ENCODE data around the gene ZC3H11A.

The ZC3H11A gene

DNA sequence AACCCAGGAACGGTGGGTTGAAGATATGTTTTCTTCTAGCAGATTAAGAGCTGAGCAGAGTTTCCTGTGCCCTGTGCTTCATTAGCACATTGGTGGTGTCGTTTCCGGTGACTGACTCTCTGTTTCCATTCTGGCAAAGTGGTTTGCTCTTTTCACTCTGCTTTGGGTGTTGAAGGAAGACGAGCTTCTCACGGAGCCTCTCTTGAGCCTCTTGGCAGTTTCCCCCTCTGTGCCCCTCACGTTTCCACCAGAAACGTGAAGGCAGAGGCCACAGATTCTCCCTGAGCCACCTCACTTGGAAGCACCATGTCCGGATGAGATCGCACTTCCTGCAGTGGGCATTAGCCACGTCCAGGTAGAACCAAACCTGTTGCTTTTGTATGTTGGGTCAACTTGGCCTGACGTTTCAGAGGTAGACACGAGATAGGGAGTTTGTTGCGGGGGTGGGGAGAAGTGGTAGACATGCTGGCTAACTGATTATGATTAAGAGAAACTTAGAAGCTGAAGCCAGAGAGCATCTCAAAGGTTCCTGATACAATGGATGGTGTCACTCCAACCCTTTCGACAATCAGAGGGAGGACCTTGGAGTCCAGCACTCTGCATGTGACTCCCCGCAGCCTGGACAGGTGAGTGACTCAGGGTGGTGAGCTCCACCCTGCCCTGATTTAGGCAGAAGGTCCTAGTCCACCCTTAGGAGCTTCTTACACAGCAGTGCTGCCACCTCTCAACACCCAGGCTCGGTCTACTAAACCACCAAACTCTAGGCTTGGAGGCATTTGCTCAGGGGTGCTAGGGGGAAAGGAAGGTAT is 30.2 kb upstream of the ZC3H11A start, which contains the start of gene LAX1:
TSS of gene LAX1 (plus strand) at position 155 of the 809 bp plus-strand sequence. CDS start at position 538, 383 bp downstream.
- no peaks in the 10 kb centered on the region for H3K36me3 ChIP-seq (ENCODE audit: insufficient read depth, low read length)
- no peaks in the 10 kb centered on the region for H3K9me3 ChIP-seq (ENCODE audit: low read length)
- no peak within 1 kb of the TSS for H3K9ac ChIP-seq (ENCODE audit: low read length)
- H3K27me3 ChIP-seq (ENCODE audit: control insufficient read depth in 1 of 2, insufficient read depth in 2 of 2, low read length in 2 of 2) = no peaks in the 10 kb centered on the region
- no peak within 1 kb of the TSS for H3K27ac ChIP-seq (ENCODE audit: low read depth, low read length)
- peaks cover 3% of the 10 kb centered on the region for H3K4me1 ChIP-seq (ENCODE audit: insufficient read depth, low read length)
- H3K4me3 ChIP-seq (ENCODE audit: low read depth in 1 of 2, low read length in 2 of 2) = no peak within 1 kb of the TSS

DNA sequence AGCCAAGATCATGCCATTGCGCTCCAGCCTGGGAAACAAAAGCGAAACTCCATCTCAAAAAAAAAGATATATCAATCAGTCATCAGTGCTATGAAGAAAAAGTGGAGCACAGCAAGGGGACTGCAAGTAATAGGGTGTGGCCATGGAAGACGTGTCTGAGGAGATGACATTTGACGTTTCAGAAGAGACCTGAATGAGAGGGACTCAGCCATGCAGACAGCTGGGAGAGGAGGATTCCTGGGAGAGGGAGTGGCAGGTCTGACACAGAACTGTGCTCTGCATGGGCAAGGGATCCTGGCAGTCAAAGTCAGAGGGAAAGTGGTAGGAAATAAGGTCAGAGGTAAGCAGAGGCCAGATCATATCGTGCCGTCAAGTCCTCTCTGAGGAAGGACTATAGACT is 27.2 kb upstream of the ZC3H11A start:
- no peak overlapping the region for H3K4me3 ChIP-seq (ENCODE audit: low read depth in 1 of 2, low read length in 2 of 2)
- H3K9ac ChIP-seq (ENCODE audit: low read length) = no peak overlapping the region
- H3K4me1 ChIP-seq (ENCODE audit: insufficient read depth, low read length) = peaks cover 15% of the 10 kb centered on the region
- no peaks in the 10 kb centered on the region for H3K36me3 ChIP-seq (ENCODE audit: insufficient read depth, low read length)
- H3K27ac ChIP-seq (ENCODE audit: low read depth, low read length) = no peak overlapping the region
- H3K27me3 ChIP-seq (ENCODE audit: control insufficient read depth in 1 of 2, insufficient read depth in 2 of 2, low read length in 2 of 2) = no peaks in the 10 kb centered on the region
- no peaks in the 10 kb centered on the region for H3K9me3 ChIP-seq (ENCODE audit: low read length)

DNA sequence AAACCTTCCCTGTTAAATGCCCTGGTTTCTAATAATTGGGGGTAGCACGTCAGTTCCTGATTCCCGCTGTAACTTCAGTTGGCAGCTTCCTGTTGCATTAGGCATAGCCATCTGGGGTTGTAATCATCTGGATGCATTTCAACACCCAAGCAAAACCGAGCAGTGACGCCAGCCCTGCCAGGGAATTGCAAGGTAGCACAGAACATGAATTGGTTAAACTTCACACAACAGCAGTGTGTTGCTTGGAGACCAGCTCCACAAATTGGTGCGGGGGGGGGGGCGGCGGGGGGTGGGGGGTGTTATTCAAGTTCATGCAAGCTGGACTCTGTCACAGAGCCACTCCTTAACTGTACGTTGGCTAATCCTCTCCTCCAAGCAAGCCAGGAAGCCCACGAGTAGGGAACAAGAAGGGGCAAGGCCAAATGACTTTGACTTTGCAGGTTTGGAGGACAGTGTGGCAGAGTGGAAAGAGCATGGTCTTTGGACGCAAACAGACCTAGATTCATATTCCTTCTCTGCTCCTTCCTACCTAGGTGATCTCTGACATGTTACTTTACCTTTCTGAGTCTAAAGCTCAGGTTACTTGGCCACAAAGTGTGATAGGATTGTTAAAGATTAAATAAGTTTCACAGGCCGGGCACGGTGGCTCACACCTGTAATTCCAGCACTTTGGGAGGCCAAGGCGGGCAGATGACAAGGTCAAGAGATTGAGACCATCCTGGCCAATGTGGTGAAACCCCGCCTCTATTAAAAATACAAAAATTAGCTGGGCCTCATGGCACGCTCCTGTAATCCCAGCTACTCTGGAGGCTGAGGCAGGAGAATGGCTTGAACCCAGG is 25.7 kb upstream of the ZC3H11A start:
- Histone ChIP-seq H3K4me1 (ENCODE audit: insufficient read depth, low read length) (peaks cover 15% of the 10 kb centered on the region), H3K36me3 (ENCODE audit: insufficient read depth, low read length) (no peaks in the 10 kb centered on the region), H3K27ac (ENCODE audit: low read depth, low read length) (peak overlapping the region; percentile 13), H3K9ac (ENCODE audit: low read length) (no peak overlapping the region), H3K4me3 (ENCODE audit: low read depth in 1 of 2, low read length in 2 of 2) (no peak overlapping the region), H3K27me3 (ENCODE audit: control insufficient read depth in 1 of 2, insufficient read depth in 2 of 2, low read length in 2 of 2) (no peaks in the 10 kb centered on the region), H3K9me3 (ENCODE audit: low read length) (no peaks in the 10 kb centered on the region)

DNA sequence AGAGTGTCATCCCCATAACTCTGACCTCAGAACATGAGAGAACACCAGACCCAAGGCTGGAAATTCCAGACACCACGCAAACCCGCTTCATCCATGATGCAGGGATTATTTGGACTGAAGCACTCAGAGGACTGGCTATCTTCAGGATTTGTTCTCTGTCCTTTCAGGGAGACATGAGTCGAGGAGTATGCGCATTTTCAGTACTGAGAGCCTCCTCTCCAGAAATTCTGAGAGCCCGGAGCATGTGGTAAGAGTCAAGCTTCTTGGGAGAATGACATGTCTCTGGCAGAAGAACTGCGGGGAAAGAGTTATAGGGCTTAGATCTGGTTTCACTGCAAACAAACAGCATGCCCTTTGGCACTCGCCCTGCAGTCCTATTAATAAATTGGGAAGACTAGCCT is 23.5 kb upstream of the ZC3H11A start:
- H3K27me3 ChIP-seq (ENCODE audit: control insufficient read depth in 1 of 2, insufficient read depth in 2 of 2, low read length in 2 of 2) = no peaks in the 10 kb centered on the region
- H3K9me3 ChIP-seq (ENCODE audit: low read length) = no peaks in the 10 kb centered on the region
- H3K27ac ChIP-seq (ENCODE audit: low read depth, low read length) = peak overlapping the region; percentile 32
- H3K36me3 ChIP-seq (ENCODE audit: insufficient read depth, low read length) = no peaks in the 10 kb centered on the region
- H3K4me3 ChIP-seq (ENCODE audit: low read depth in 1 of 2, low read length in 2 of 2) = no peak overlapping the region
- H3K9ac ChIP-seq (ENCODE audit: low read length) = no peak overlapping the region
- H3K4me1 ChIP-seq (ENCODE audit: insufficient read depth, low read length) = peaks cover 15% of the 10 kb centered on the region

DNA sequence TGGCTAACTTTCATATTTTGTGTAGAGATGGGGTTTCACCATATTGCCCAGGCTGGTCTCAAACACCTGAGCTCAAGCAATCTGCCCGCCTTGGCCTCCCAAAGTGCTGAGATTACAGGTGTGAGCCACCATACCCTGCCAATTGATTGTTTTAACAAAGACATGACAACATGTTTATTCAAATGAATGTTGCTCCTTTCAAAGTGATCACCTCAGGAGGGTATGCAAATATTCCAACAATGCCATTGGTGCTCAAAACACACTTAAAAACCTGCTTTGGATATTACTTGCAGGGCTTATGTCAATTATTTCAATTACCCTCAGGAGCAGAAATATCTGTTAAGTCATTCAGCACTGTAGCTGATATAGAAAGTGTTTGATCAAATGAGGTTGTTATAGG is 22.6 kb upstream of the ZC3H11A start:
- no peaks in the 10 kb centered on the region for H3K27me3 ChIP-seq (ENCODE audit: control insufficient read depth in 1 of 2, insufficient read depth in 2 of 2, low read length in 2 of 2)
- no peak overlapping the region for H3K27ac ChIP-seq (ENCODE audit: low read depth, low read length)
- no peaks in the 10 kb centered on the region for H3K9me3 ChIP-seq (ENCODE audit: low read length)
- no peak overlapping the region for H3K9ac ChIP-seq (ENCODE audit: low read length)
- peaks cover 15% of the 10 kb centered on the region for H3K4me1 ChIP-seq (ENCODE audit: insufficient read depth, low read length)
- H3K4me3 ChIP-seq (ENCODE audit: low read depth in 1 of 2, low read length in 2 of 2) = no peak overlapping the region
- H3K36me3 ChIP-seq (ENCODE audit: insufficient read depth, low read length) = no peaks in the 10 kb centered on the region

DNA sequence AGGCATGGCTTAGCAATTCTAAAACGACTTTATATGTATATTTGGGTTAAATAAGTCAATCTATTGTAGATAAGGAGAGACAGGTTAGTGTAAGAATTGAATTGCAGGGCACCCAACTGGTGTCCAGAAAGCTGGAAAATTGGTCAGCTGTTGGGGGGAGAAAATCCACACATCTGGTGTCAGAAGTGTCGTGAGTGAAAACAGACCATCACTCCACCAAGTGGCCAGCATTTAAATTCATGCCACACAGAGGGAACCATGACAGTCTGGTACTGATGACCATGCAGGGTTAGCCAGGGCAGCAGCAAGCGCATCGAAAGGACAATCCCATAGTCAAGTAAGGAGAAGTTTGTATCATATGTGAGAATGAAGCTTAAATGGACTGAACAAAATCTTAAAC is 18.8 kb upstream of the ZC3H11A start:
- no peaks in the 10 kb centered on the region for H3K9me3 ChIP-seq (ENCODE audit: low read length)
- no peak overlapping the region for H3K9ac ChIP-seq (ENCODE audit: low read length)
- no peaks in the 10 kb centered on the region for H3K27me3 ChIP-seq (ENCODE audit: control insufficient read depth in 1 of 2, insufficient read depth in 2 of 2, low read length in 2 of 2)
- no peaks in the 10 kb centered on the region for H3K36me3 ChIP-seq (ENCODE audit: insufficient read depth, low read length)
- no peak overlapping the region for H3K4me3 ChIP-seq (ENCODE audit: low read depth in 1 of 2, low read length in 2 of 2)
- H3K27ac ChIP-seq (ENCODE audit: low read depth, low read length) = no peak overlapping the region
- peaks cover 5% of the 10 kb centered on the region for H3K4me1 ChIP-seq (ENCODE audit: insufficient read depth, low read length)

DNA sequence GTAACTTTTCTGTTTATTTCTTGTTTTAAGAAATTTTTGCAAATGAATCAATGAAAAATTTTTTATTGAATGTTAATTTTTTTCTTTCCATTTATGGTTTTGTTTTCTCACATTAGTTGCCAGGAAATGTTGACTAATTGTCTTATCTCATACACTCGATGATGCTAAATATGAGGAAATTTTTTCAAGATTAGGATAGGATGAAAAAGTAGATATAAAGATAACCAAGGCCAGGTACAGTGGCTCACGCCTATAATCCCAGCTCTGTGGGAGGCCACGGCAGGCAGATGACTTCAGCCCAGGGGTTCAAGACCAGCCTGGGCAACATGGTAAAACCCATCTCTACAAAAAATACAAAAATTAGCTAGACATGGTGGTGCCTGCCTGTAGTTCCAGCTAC is 17.8 kb upstream of the ZC3H11A start:
- Histone ChIP-seq H3K4me3 (ENCODE audit: low read depth in 1 of 2, low read length in 2 of 2) (no peak overlapping the region), H3K9ac (ENCODE audit: low read length) (no peak overlapping the region), H3K27ac (ENCODE audit: low read depth, low read length) (no peak overlapping the region), H3K9me3 (ENCODE audit: low read length) (no peaks in the 10 kb centered on the region), H3K27me3 (ENCODE audit: control insufficient read depth in 1 of 2, insufficient read depth in 2 of 2, low read length in 2 of 2) (no peaks in the 10 kb centered on the region), H3K36me3 (ENCODE audit: insufficient read depth, low read length) (no peaks in the 10 kb centered on the region), H3K4me1 (ENCODE audit: insufficient read depth, low read length) (no peaks in the 10 kb centered on the region)

DNA sequence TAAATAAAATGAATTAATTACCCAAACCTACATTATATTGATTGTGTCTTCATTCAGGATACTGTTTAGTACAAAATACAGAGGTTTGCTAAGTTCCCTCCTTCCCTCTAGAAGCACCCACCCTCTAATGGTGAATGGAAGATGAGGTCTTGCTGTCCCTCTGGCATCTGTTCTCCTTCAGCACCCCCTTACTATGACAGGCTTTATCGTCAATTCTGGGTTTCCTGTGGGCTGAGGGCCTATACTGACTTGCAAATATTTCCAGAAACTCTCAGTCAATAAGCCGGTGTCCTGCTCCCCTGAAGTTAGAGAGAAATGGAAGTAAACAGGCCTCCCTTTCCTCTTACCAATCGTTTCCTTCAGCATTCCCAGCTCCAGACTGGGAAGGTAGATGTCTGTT is 17.3 kb upstream of the ZC3H11A start:
- Histone ChIP-seq H3K9me3 (ENCODE audit: low read length) (no peaks in the 10 kb centered on the region), H3K4me3 (ENCODE audit: low read depth in 1 of 2, low read length in 2 of 2) (no peak overlapping the region), H3K27me3 (ENCODE audit: control insufficient read depth in 1 of 2, insufficient read depth in 2 of 2, low read length in 2 of 2) (no peaks in the 10 kb centered on the region), H3K27ac (ENCODE audit: low read depth, low read length) (no peak overlapping the region), H3K36me3 (ENCODE audit: insufficient read depth, low read length) (no peaks in the 10 kb centered on the region), H3K4me1 (ENCODE audit: insufficient read depth, low read length) (no peaks in the 10 kb centered on the region), H3K9ac (ENCODE audit: low read length) (no peak overlapping the region)

DNA sequence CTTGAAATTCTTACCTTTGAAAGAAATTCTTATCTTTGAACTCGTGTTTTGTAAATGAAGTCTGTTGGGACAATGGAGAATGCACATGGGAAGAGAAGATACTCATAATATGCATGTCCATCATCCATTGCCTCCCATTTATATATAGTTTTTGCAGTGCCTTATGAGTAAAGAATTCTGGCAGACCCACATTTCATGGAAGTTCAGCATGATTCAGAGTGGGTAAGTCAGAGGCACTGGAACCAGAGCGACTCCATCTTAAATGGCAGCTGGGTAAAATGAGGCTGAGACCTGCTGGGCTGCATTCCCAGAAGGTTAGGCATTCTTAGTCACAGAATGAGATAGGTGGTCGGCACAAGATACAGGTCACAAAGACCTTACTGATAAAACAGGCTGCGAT is 16.6 kb upstream of the ZC3H11A start:
- H3K4me3 ChIP-seq (ENCODE audit: low read depth in 1 of 2, low read length in 2 of 2) = no peak overlapping the region
- no peaks in the 10 kb centered on the region for H3K9me3 ChIP-seq (ENCODE audit: low read length)
- no peaks in the 10 kb centered on the region for H3K36me3 ChIP-seq (ENCODE audit: insufficient read depth, low read length)
- no peak overlapping the region for H3K27ac ChIP-seq (ENCODE audit: low read depth, low read length)
- H3K9ac ChIP-seq (ENCODE audit: low read length) = no peak overlapping the region
- no peaks in the 10 kb centered on the region for H3K27me3 ChIP-seq (ENCODE audit: control insufficient read depth in 1 of 2, insufficient read depth in 2 of 2, low read length in 2 of 2)
- no peaks in the 10 kb centered on the region for H3K4me1 ChIP-seq (ENCODE audit: insufficient read depth, low read length)

DNA sequence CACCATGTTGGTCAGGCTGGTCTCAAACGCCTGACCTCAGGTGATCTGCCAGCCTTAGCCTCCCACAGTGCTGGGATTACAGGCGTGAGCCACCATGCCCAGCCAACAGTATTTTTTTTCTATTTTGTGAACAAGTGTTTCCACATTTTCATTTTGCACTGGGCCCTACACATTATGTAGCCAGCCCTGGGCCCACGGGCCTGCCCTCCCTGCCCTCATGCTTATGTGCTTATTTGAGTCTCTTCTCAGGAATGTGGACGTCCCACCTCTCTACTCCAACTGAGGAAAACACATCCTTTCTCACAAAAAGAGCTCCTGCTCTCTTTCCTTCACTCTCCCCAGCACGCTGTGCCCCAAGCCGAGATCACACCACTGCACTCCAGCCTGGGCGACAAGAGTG is 13.5 kb upstream of the ZC3H11A start:
- Histone ChIP-seq H3K36me3 (ENCODE audit: insufficient read depth, low read length) (no peaks in the 10 kb centered on the region), H3K4me3 (ENCODE audit: low read depth in 1 of 2, low read length in 2 of 2) (no peak overlapping the region), H3K9ac (ENCODE audit: low read length) (no peak overlapping the region)

DNA sequence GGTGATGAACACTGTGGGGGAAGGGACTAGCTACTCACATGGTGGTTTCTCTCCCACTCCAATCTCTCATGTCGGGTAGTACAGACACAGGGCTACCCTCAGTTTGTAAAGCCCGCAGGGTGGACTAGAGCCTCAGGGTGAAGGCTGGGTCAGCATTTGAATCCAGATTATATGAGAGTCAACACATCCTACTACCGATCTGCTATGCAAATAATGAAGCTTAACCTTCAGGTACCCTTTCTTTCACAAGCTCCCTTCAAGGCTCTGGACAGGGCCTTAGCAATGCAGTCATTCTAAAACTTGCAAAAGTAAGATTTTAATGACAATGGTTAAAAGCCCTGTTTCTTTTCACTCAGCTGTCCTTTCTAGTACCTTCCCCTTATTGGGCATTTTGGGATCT is 5.5 kb upstream of the ZC3H11A start:
- H3K9ac ChIP-seq (ENCODE audit: low read length) = no peak overlapping the region
- no peaks in the 10 kb centered on the region for H3K9me3 ChIP-seq (ENCODE audit: low read length)
- H3K27ac ChIP-seq (ENCODE audit: low read depth, low read length) = no peak overlapping the region
- no peaks in the 10 kb centered on the region for H3K4me1 ChIP-seq (ENCODE audit: insufficient read depth, low read length)
- H3K36me3 ChIP-seq (ENCODE audit: insufficient read depth, low read length) = no peaks in the 10 kb centered on the region
- no peaks in the 10 kb centered on the region for H3K27me3 ChIP-seq (ENCODE audit: control insufficient read depth in 1 of 2, insufficient read depth in 2 of 2, low read length in 2 of 2)
- no peak overlapping the region for H3K4me3 ChIP-seq (ENCODE audit: low read depth in 1 of 2, low read length in 2 of 2)

More for the DNA sequence above, 13.5 kb upstream of the ZC3H11A start:
- Histone ChIP-seq H3K9me3 (ENCODE audit: low read length) (no peaks in the 10 kb centered on the region), H3K27me3 (ENCODE audit: control insufficient read depth in 1 of 2, insufficient read depth in 2 of 2, low read length in 2 of 2) (no peaks in the 10 kb centered on the region), H3K27ac (ENCODE audit: low read depth, low read length) (no peak overlapping the region), H3K4me1 (ENCODE audit: insufficient read depth, low read length) (no peaks in the 10 kb centered on the region)
